Peyer's patch (tissue), 4 donors: ENCODE measurements around the gene DPF3.

ENCODE experiments used
- POLR2A ChIP-seq, 2 donors: fragments of 450-650 bp; IDR thresholded peaks; one replicate each; pipeline ENCODE4 v1.5.1; 2017; ENCODE audit warnings: antibody characterized with exemption in 2 of 2, mild to moderate bottlenecking in 2 of 2, moderate library complexity in 2 of 2
- TF ChIP-seq, protein P1 (sequence below), 6 experiments: fragments of 450-650 bp in 4 of 6; fragments of 200-600 bp in 2 of 6; sonication (generic) in 1 of 6; IDR thresholded peaks; one replicate each; pipeline ENCODE4 v1.5.1; 2017 to 2019; ENCODE audit warnings: antibody characterized with exemption in 6 of 6, mild to moderate bottlenecking in 3 of 6, moderate library complexity in 1 of 6

DNA sequence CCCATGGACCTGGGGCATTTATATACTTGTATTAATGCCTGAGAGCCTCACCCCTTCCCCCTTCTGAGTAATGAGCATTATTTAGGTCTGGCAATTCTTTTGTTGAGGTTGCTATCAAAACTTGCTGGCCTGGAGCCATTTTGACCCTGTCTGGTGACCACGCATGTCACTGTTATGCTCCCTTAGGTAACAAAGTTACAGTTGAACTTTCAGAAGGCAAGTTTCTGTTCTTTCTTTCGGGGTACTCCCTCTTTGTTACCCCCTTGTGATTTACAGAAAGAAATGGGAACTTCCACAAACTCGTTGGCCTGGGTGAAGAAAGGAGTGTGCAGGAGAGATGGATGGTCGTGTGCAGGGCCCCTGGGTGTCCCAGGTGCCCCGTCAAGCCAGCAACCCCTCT, 305.4 kb downstream of the DPF3 start:
- TF ChIP-seq, protein P1, sequence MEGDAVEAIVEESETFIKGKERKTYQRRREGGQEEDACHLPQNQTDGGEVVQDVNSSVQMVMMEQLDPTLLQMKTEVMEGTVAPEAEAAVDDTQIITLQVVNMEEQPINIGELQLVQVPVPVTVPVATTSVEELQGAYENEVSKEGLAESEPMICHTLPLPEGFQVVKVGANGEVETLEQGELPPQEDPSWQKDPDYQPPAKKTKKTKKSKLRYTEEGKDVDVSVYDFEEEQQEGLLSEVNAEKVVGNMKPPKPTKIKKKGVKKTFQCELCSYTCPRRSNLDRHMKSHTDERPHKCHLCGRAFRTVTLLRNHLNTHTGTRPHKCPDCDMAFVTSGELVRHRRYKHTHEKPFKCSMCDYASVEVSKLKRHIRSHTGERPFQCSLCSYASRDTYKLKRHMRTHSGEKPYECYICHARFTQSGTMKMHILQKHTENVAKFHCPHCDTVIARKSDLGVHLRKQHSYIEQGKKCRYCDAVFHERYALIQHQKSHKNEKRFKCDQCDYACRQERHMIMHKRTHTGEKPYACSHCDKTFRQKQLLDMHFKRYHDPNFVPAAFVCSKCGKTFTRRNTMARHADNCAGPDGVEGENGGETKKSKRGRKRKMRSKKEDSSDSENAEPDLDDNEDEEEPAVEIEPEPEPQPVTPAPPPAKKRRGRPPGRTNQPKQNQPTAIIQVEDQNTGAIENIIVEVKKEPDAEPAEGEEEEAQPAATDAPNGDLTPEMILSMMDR (IDR thresholded peaks at IDR 0.05) = no peak
- TF ChIP-seq POLR2A (IDR thresholded peaks at IDR 0.05) = no peak
